Measurements from ENCODE around the gene RAB40AL. TPM values are rescaled to one million over a fixed set of nuclear protein-coding genes. Genes with fewer than 3 reads are reported as not detected.
"Not testable (repeated sequence)": the region's sequence is repeated elsewhere in the genome, so short reads cannot be mapped to it uniquely, and the experiment has no call there.

RAB40AL gene
- polyA plus RNA-seq, 2 of the 4 experiments (the other 2 are of a cell fraction): 0.48 TPM; not detected in 1

GRCh38 chrX:102966701-102967100 lies 29.6 kb downstream of the RAB40AL start:
- CTCF ChIA-PET: interaction anchor here (0.6 kb wide), 1 partner anchor 13 kb away, joined by 4 read pairs; no protein-coding TSS in a partner anchor
- Histone ChIP-seq H3K27ac (no peak overlapping the region), H3K9me3 (peaks cover 4% of the 10 kb centered on the region; the same call in 1 of the 3 replicates), H3K4me2 (no peak overlapping the region), H3K4me1 (no peaks in the 10 kb centered on the region), H3K4me3 (no peak overlapping the region)
- TF ChIP-seq FOXS1 (CRISPR knock-in tag; IDR thresholded peaks at IDR 0.05) (no peak), SMC3 (IDR thresholded peaks at IDR 0.05) (no peak), ZFP36 (IDR thresholded peaks at IDR 0.05; ENCODE audit: borderline replicate concordance, partially characterized antibody) (no peak)
- no peak for ATAC-seq
- WGBS (ENCODE audit: missing lambda C conversion rate): 89% methylated on average over 3 of the region's 3 CpGs
- POLR2A ChIA-PET: no interaction called here
- DNase-seq (ENCODE audit: low read depth in 1 of 2, low spot score in 1 of 2): no peak
- no peak for FAIRE-seq

- ChIA-PET POLR2A (no interaction called here), CTCF (interaction anchor here (1.2 kb wide), 1 partner anchor 17 kb away, joined by 4 read pairs; no protein-coding TSS in a partner anchor)
- FAIRE-seq: no peak
- ATAC-seq: no peak
- H3K4me1 ChIP-seq: no peaks in the 10 kb centered on the region
- DNase-seq (ENCODE audit: low read depth in 1 of 2, low spot score in 1 of 2): no peak
- H3K27ac ChIP-seq: no peak overlapping the region
- H3K4me2 ChIP-seq: no peak overlapping the region
- WGBS (ENCODE audit: missing lambda C conversion rate): 100% methylated on average over 2 of the region's 2 CpGs
- H3K4me3 ChIP-seq: no peak overlapping the region
- TF ChIP-seq RAD21 (conservative IDR thresholded peaks at IDR 0.05 in 1 of 2, IDR thresholded peaks at IDR 0.05 in 1 of 2): no peak
- TF ChIP-seq CEBPB (IDR thresholded peaks at IDR 0.05): no peak
- no peak for TF ChIP-seq GATA3 (IDR thresholded peaks at IDR 0.05; ENCODE audit: borderline replicate concordance)
- H3K9me3 ChIP-seq: peaks cover 9% of the 10 kb centered on the region; the same call in 2 of the 3 replicates
Measured at GRCh38 chrX:102968216-102968615, 31.1 kb downstream of the RAB40AL start.

GRCh38 chrX:102971536-102971935 lies 34.5 kb downstream of the RAB40AL start:
- ATAC-seq; H3K27ac ChIP-seq; H3K4me2 ChIP-seq; CTCF ChIA-PET; H3K4me1 ChIP-seq; H3K4me3 ChIP-seq; DNase-seq (ENCODE audit: low read depth in 1 of 2, low spot score in 1 of 2); POLR2A ChIA-PET; FAIRE-seq; H3K9me3 ChIP-seq: not testable (repeated sequence)

DNA sequence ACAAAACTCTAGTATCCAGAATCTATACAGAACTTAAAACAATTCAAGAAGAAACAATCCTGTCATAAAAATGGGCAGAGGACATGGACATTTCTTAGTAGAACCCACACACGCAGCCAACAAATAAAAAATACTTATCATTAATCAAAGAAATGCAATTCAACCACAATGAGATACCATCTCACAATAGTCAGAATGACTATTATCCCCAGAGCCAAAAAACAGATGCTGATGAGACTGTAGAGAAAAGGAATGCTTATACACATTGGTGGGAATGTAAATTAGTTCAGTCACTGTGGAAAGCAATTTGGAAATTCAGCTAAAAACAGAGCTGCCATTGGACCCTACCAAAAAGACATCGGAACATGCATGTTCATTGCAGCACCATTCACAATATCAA lies 37.9 kb downstream of the RAB40AL start:
- WGBS (ENCODE audit: missing lambda C conversion rate): 37% methylated on average over 2 of the region's 2 CpGs
- no peaks in the 10 kb centered on the region for H3K4me1 ChIP-seq
- peaks cover 9% of the 10 kb centered on the region; the same call in 2 of the 3 replicates for H3K9me3 ChIP-seq
- no peak overlapping the region for H3K4me2 ChIP-seq
- FAIRE-seq (no peak), DNase-seq (ENCODE audit: low read depth in 1 of 2, low spot score in 1 of 2) (no peak), ATAC-seq (no peak)
- ChIA-PET POLR2A (no interaction called here), CTCF (interaction anchor here (1.9 kb wide), 1 partner anchor 23 kb away, joined by 7 read pairs; no protein-coding TSS in a partner anchor)
- no peak overlapping the region for H3K27ac ChIP-seq
- H3K4me3 ChIP-seq: no peak overlapping the region
- TF ChIP-seq CHD4 (IDR thresholded peaks at IDR 0.05; ENCODE audit: borderline replicate concordance): no peak
- TF ChIP-seq POLR2AphosphoS2 (conservative IDR thresholded peaks at IDR 0.05; ENCODE audit: low read length): no peak
- TF ChIP-seq RNF2 (IDR thresholded peaks at IDR 0.05; ENCODE audit: borderline replicate concordance, low read depth): no peak
- no peak for TF ChIP-seq ESRRA (IDR thresholded peaks at IDR 0.05; ENCODE audit: borderline replicate concordance, low read length)
- no peak for TF ChIP-seq HDAC2 (IDR thresholded peaks at IDR 0.05)
- TF ChIP-seq, protein P1, sequence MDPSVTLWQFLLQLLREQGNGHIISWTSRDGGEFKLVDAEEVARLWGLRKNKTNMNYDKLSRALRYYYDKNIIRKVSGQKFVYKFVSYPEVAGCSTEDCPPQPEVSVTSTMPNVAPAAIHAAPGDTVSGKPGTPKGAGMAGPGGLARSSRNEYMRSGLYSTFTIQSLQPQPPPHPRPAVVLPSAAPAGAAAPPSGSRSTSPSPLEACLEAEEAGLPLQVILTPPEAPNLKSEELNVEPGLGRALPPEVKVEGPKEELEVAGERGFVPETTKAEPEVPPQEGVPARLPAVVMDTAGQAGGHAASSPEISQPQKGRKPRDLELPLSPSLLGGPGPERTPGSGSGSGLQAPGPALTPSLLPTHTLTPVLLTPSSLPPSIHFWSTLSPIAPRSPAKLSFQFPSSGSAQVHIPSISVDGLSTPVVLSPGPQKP (IDR thresholded peaks at IDR 0.05; ENCODE audit: low read depth, low read length): no peak
- TF ChIP-seq, protein P2, sequence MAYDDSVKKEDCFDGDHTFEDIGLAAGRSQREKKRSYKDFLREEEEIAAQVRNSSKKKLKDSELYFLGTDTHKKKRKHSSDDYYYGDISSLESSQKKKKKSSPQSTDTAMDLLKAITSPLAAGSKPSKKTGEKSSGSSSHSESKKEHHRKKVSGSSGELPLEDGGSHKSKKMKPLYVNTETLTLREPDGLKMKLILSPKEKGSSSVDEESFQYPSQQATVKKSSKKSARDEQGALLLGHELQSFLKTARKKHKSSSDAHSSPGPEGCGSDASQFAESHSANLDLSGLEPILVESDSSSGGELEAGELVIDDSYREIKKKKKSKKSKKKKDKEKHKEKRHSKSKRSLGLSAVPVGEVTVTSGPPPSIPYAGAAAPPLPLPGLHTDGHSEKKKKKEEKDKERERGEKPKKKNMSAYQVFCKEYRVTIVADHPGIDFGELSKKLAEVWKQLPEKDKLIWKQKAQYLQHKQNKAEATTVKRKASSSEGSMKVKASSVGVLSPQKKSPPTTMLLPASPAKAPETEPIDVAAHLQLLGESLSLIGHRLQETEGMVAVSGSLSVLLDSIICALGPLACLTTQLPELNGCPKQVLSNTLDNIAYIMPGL (CRISPR knock-in tag; IDR thresholded peaks at IDR 0.05; ENCODE audit: borderline replicate concordance): no peak
- TF ChIP-seq ZC3H11A (IDR thresholded peaks at IDR 0.05): no peak
